RWPE2 (cell line): ENCODE data around the gene OR6B1.
A peak's percentile ranks its signal among the peaks of the same experiment; 100 is the strongest.

Experiments
- ATAC-seq: fragments of 200-7000 bp; cut with Tn5 transposase; 3 replicates; pipeline ENCODE4 v1.9.1; 2021; ENCODE audit warnings: low read depth
- DNase-seq: peaks from one replicate; pipeline ENCODE4 v3.0.0-alpha.2; 2020; ENCODE audit warnings: low spot score
- H3K27ac ChIP-seq: fragments of 450-650 bp; 2 replicates; pipeline ENCODE4 v1.5.1; 2017; ENCODE audit warnings: mild to moderate bottlenecking; ENCODE audit not compliant: poor library complexity, severe bottlenecking
- H3K27me3 ChIP-seq: fragments of 250-450 bp; sonication (Bioruptor Pico); 2 replicates; pipeline ENCODE4 v1.5.1; 2021; ENCODE audit warnings: mild to moderate bottlenecking, moderate library complexity; ENCODE audit not compliant: insufficient read depth, poor library complexity, severe bottlenecking
- H3K36me3 ChIP-seq: fragments of 250-450 bp; sonication (Bioruptor Pico); 2 replicates; pipeline ENCODE4 v1.5.1; 2020; ENCODE audit warnings: low read depth, mild to moderate bottlenecking, moderate library complexity
- H3K4me1 ChIP-seq: fragments of 250-450 bp; sonication (Bioruptor Pico); 2 replicates; pipeline ENCODE4 v1.5.1; 2021; ENCODE audit warnings: mild to moderate bottlenecking, moderate library complexity; ENCODE audit not compliant: insufficient read depth, poor library complexity, severe bottlenecking
- H3K4me3 ChIP-seq: fragments of 250-450 bp; sonication (Bioruptor Pico); 2 replicates; pipeline ENCODE4 v1.5.1; 2021; ENCODE audit warnings: mild to moderate bottlenecking, moderate library complexity; ENCODE audit not compliant: severe bottlenecking
- H3K9me3 ChIP-seq: fragments of 250-450 bp; sonication (Bioruptor Pico); 2 replicates; pipeline ENCODE4 v1.5.1; 2021; ENCODE audit warnings: mild to moderate bottlenecking, moderate library complexity; ENCODE audit not compliant: severe bottlenecking
- CTCF ChIP-seq: fragments of 450-650 bp; IDR thresholded peaks from one replicate; pipeline ENCODE4 v1.5.1; 2017; ENCODE audit warnings: mild to moderate bottlenecking, moderate library complexity; ENCODE audit not compliant: poor library complexity, severe bottlenecking

OR6B1 gene

DNA sequence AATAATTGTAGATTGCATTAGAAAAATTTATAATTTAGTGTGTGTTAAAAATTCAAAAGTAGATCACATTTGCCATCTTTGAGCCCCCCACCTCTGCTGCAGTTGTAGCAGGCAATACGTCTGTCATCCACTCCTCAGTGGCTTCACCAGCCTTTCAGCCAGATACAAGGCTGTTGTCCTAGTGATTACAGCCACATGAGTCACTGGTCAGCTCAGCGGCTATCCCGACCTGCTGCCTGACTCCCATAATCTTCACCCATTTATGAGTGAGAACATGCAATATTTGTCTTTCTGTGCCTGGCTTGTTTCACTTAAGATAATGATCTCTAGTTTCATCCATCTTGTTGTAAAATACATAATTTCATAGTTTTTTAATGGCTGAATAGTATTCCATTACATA is 57.8 kb downstream of the OR6B1 start:
- H3K27ac ChIP-seq: no peak overlapping the region
- DNase-seq (no peak), ATAC-seq (peak; percentile 77; the same call in 2 of the 3 replicates)
- H3K4me1 ChIP-seq: no peaks in the 10 kb centered on the region
- no peaks in the 10 kb centered on the region for H3K9me3 ChIP-seq
- no peak for TF ChIP-seq CTCF
- H3K27me3 ChIP-seq: no peaks in the 10 kb centered on the region
- H3K4me3 ChIP-seq: no peak overlapping the region
- no peaks in the 10 kb centered on the region for H3K36me3 ChIP-seq
